WERI-Rb-1 (cell line): Measurements from ENCODE around the gene GRM5.

Experiments
- DNase-seq: peaks from one replicate; pipeline ENCODE4 v3.0.0-alpha.2; 2020
- H3K27ac ChIP-seq: fragments of 250-450 bp; sonication (Bioruptor Pico); 2 replicates; pipeline ENCODE4 v1.5.1; 2020; ENCODE audit warnings: mild to moderate bottlenecking, moderate library complexity
- H3K27me3 ChIP-seq: fragments of 250-450 bp; sonication (Bioruptor Pico); 2 replicates; pipeline ENCODE4 v1.5.1; 2021; ENCODE audit warnings: mild to moderate bottlenecking, low read depth, moderate library complexity; ENCODE audit not compliant: insufficient read depth, severe bottlenecking
- H3K36me3 ChIP-seq: fragments of 250-450 bp; sonication (Bioruptor Pico); 2 replicates; pipeline ENCODE4 v1.5.1; 2020; ENCODE audit warnings: mild to moderate bottlenecking, moderate library complexity
- H3K4me3 ChIP-seq: 2 replicates; pipeline ENCODE4 v1.5.1; 2011; ENCODE audit warnings: low read depth, mild to moderate bottlenecking, control low read depth, low read length
- H3K9me3 ChIP-seq: fragments of 250-450 bp; sonication (Bioruptor Pico); 2 replicates; pipeline ENCODE4 v1.5.1; 2021; ENCODE audit warnings: mild to moderate bottlenecking, moderate library complexity; ENCODE audit not compliant: severe bottlenecking
- CTCF ChIP-seq: IDR thresholded peaks from 2 replicates; pipeline ENCODE4 v1.5.1; 2011; ENCODE audit warnings: low read depth, mild to moderate bottlenecking, control low read depth, inconsistent platforms, low read length

GRM5 gene

GRCh38 chr11:88704485-88704884 is 361.3 kb downstream of the GRM5 start:
- Histone ChIP-seq H3K27ac (no peak overlapping the region), H3K4me3 (no peak overlapping the region), H3K36me3 (no peaks in the 10 kb centered on the region), H3K27me3 (no peaks in the 10 kb centered on the region), H3K9me3 (no peaks in the 10 kb centered on the region)
- no peak for DNase-seq
- TF ChIP-seq CTCF, result no peak

GRCh38 chr11:88701816-88702215 is 364.0 kb downstream of the GRM5 start:
- Histone ChIP-seq H3K27ac (no peak overlapping the region), H3K9me3 (no peaks in the 10 kb centered on the region), H3K36me3 (no peaks in the 10 kb centered on the region), H3K4me3 (no peak overlapping the region), H3K27me3 (no peaks in the 10 kb centered on the region)
- no peak for DNase-seq
- no peak for TF ChIP-seq CTCF

- H3K9me3 ChIP-seq, result no peaks in the 10 kb centered on the region
- no peak overlapping the region for H3K27ac ChIP-seq
- H3K27me3 ChIP-seq, result no peaks in the 10 kb centered on the region
- DNase-seq, result no peak
- no peaks in the 10 kb centered on the region for H3K36me3 ChIP-seq
- no peak overlapping the region for H3K4me3 ChIP-seq
- no peak for TF ChIP-seq CTCF
These were observed 368.6 kb downstream of the GRM5 start for GRCh38 chr11:88697139-88697538.

- no peaks in the 10 kb centered on the region for H3K9me3 ChIP-seq
- H3K36me3 ChIP-seq, result no peaks in the 10 kb centered on the region
- TF ChIP-seq CTCF, result no peak
- no peaks in the 10 kb centered on the region for H3K27me3 ChIP-seq
- DNase-seq, result no peak
- no peak overlapping the region for H3K4me3 ChIP-seq
- no peak overlapping the region for H3K27ac ChIP-seq
These were observed 369.9 kb downstream of the GRM5 start for GRCh38 chr11:88695689-88696414.

- Histone ChIP-seq H3K36me3 (no peaks in the 10 kb centered on the region), H3K27ac (no peak overlapping the region), H3K27me3 (no peaks in the 10 kb centered on the region), H3K4me3 (no peak overlapping the region), H3K9me3 (no peaks in the 10 kb centered on the region)
- TF ChIP-seq CTCF, result no peak
- DNase-seq, result no peak
These were observed 373.3 kb downstream of the GRM5 start for GRCh38 chr11:88692306-88693086.
